Psoas muscle (tissue), 8 donors: ENCODE measurements around the gene NAMPT. TPM values are rescaled to one million over a fixed set of nuclear protein-coding genes. Genes with fewer than 3 reads are reported as not detected.
A peak's percentile ranks its signal among the peaks of the same experiment; 100 is the strongest.

Experiments
- ATAC-seq, 4 donors: fragments of 200-7000 bp; cut with Tn5 transposase; one replicate each; pipeline ENCODE4 v1.9.1; 2020; ENCODE audit warnings: moderate library complexity in 3 of 4, mild to moderate bottlenecking in 2 of 4
- DNase-seq, 2 donors: peaks; one replicate each; pipeline ENCODE4 v3.0.0-alpha.2; 2020
- H3K27ac ChIP-seq: fragments of 200-600 bp; one replicate; pipeline ENCODE4 v1.8.0; 2022
- H3K27me3 ChIP-seq, 3 donors: fragments of 200-600 bp in 1 of 3; one replicate each; pipeline versions ENCODE4 v1.6.1 to v1.8.0; 2013 to 2022; ENCODE audit warnings: low read length in 2 of 3, mild to moderate bottlenecking in 2 of 3, moderate library complexity in 1 of 3; ENCODE audit not compliant: insufficient read depth in 3 of 3
- H3K36me3 ChIP-seq, 2 donors: fragments of 200-600 bp in 1 of 2; one replicate each; pipeline versions ENCODE4 v1.6.1 to v1.8.0; 2013 to 2022; ENCODE audit warnings: low read depth in 1 of 2, mild to moderate bottlenecking in 1 of 2, moderate library complexity in 1 of 2; ENCODE audit not compliant: insufficient read depth in 1 of 2
- H3K4me1 ChIP-seq: fragments of 200-600 bp; one replicate; pipeline ENCODE4 v1.8.0; 2022
- H3K4me3 ChIP-seq: fragments of 200-600 bp; one replicate; pipeline ENCODE4 v1.8.0; 2022; ENCODE audit warnings: mild to moderate bottlenecking
- H3K9me3 ChIP-seq: fragments of 200-600 bp; one replicate; pipeline ENCODE4 v1.8.0; 2022
- WGBS, 3 donors: extraction: QIAGEN DNeasy Blood & Tissue Kit; methylation state at CpG; one replicate each; pipeline versions ENCODE4 v1.1.6 to v1.1.7; 2013; 5-methylcytosine and 5-hydroxymethylcytosine counted together
- intact Hi-C, 2 donors: fragments of 100-400 bp; cut with DNase I; formaldehyde crosslinking; loops; one replicate each; pipeline versions ENCODE4 v1.11.0 to v1.14.2; 2022
- polyA plus RNA-seq, 3 donors: library from polyadenylated mRNA; stranded (reverse); fragments of 200-250 nt; gene quantifications; one replicate each; pipeline ENCODE4 v1.2.3, GENCODE V29; 2013
- total RNA-seq, 4 donors: library from RNA; stranded (reverse); fragmentation: NEBNext Ultra II Directional in 2 of 4; extraction: Animal tissue kit (Norgen Biotek cat#: 25700) in 2 of 4; gene quantifications; one replicate each; pipeline versions ENCODE4 v1.2.1 to v1.2.4, GENCODE V29; 2021 to 2023
- TF ChIP-seq, protein P1 (sequence below): fragments of 200-600 bp; IDR thresholded peaks from one replicate; pipeline ENCODE4 v1.8.0; 2022; ENCODE audit warnings: antibody characterized with exemption
- donor health status: healthy with polysubstance abuse.
- donor health status: DM: no; HTN: no; CAD: no; lungs with moderate emphysema.
- donor health status: Bipolar disorder and iron deficiency.
- donor health status: healthy.
- donor health status: DM: yes; HTN: yes; CAD: no.
- donor health status: DM: no; HTN: no; CAD: no.
- donor health status: DM: no; HTN: no; CAD: no.
- donor health status: DM: yes; HTN: yes; CAD: no.

Gene NAMPT
- total and polyA plus RNA-seq, 7 donors, result 57.2 to 401 (median 130) TPM

DNA sequence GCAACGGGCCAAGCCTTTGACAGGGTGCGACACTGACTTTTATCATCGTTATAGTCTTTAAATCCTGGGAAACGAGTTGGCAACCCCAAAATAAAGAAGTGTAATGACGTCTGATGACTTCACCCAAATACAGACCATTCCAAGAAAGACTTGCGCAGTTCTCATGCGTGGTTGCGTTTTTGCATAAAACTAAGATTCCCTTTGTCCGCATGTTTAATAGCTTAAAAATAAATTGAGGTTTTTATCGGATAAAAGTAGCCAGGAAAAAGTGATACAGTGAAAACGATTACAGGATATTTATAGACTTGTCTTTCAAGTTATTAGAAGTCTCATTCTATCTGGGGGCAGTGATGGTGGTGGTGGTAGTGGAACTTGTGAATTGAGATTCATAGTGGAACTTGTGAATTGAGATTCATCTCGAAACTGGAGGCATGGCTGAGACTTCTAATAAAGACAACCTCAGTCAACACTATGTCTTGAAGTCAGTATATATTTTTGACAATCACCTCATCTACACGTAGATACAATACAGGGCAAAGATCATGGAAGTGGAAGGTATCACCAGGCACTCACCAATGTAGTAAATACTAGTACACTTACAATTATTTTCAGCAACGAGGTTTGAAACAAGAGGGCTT, 1.2 kb upstream of the NAMPT start:
- TF ChIP-seq, protein P1, sequence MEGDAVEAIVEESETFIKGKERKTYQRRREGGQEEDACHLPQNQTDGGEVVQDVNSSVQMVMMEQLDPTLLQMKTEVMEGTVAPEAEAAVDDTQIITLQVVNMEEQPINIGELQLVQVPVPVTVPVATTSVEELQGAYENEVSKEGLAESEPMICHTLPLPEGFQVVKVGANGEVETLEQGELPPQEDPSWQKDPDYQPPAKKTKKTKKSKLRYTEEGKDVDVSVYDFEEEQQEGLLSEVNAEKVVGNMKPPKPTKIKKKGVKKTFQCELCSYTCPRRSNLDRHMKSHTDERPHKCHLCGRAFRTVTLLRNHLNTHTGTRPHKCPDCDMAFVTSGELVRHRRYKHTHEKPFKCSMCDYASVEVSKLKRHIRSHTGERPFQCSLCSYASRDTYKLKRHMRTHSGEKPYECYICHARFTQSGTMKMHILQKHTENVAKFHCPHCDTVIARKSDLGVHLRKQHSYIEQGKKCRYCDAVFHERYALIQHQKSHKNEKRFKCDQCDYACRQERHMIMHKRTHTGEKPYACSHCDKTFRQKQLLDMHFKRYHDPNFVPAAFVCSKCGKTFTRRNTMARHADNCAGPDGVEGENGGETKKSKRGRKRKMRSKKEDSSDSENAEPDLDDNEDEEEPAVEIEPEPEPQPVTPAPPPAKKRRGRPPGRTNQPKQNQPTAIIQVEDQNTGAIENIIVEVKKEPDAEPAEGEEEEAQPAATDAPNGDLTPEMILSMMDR, result no peak
- Histone ChIP-seq H3K27me3 (no peaks in the 10 kb centered on the region), H3K36me3 (no peaks in the 10 kb centered on the region), H3K27ac (peak overlapping the region; percentile 85), H3K4me3 (peak overlapping the region; percentile 80), H3K9me3 (no peaks in the 10 kb centered on the region), H3K4me1 (peaks cover 23% of the 10 kb centered on the region)
- WGBS, 3 donors, result 32 to 33% (median 32%) methylated on average over 14 of the region's 14 CpGs
- ATAC-seq (no peak), DNase-seq (no peak)
- intact Hi-C loops, result loop anchor here (1.0 to 10.0 kb wide), 8 partner anchors 69 to 879 kb away; partner anchors contain the start of gene HBP1 (in 1 of the 2)

DNA sequence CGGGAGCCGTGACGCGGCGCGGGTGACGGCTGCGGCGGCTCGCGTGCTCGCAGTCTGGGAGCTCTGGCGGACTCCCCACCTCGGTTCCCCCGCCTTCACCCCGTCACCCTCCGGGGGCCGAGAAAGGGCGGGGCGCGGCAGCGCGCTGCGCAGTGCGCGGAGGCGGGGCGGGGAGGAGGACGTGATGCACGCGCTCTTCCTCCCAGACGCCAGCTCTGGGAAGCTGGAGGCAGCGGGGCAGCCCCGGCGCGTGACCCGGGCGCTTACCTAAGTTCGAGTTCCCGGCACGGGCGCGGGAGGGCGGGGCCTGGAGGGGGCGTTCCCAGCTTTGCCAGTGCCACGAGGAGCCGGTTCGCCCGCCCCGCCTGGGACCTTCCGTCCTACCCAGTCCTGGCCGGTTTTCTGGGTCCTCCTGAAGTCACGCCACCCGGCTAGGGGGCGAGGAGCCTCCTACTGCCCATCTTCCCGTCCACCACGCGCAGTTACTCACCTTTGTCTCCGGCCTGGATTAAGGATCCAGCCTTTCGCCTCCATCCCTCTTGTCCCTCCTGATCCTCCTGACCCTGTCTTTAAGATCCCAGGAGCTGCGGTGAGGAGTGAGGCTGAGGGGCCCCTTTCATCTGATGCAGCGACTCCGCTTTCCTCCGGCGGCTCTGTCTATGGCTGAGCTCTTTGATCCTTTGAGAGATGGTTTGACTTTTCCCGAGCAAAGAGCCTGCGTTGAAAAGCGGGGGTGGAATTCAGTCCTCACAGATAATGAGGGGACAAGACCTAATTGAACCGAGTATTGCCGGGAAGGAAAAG, 470 bp upstream of the NAMPT start:
- TF ChIP-seq, protein P1, result no peak
- intact Hi-C loops, result loop anchor here (1.0 to 10.0 kb wide), 8 partner anchors 68 to 880 kb away; partner anchors contain the start of gene HBP1 (in 1 of the 2)
- ATAC-seq (peak; percentile 91 to 95 (median 94)), DNase-seq (peak; percentile 99)
- no peaks in the 10 kb centered on the region for H3K36me3 ChIP-seq
- peaks cover 29% of the 10 kb centered on the region for H3K4me1 ChIP-seq
- H3K27me3 ChIP-seq, result no peaks in the 10 kb centered on the region
- 0% methylated on average over 42 to 70 of the region's 70 CpGs for WGBS, 3 donors
- H3K4me3 ChIP-seq, result peak overlapping the region; percentile 80
- no peaks in the 10 kb centered on the region for H3K9me3 ChIP-seq
- H3K27ac ChIP-seq, result peak overlapping the region; percentile 85

DNA sequence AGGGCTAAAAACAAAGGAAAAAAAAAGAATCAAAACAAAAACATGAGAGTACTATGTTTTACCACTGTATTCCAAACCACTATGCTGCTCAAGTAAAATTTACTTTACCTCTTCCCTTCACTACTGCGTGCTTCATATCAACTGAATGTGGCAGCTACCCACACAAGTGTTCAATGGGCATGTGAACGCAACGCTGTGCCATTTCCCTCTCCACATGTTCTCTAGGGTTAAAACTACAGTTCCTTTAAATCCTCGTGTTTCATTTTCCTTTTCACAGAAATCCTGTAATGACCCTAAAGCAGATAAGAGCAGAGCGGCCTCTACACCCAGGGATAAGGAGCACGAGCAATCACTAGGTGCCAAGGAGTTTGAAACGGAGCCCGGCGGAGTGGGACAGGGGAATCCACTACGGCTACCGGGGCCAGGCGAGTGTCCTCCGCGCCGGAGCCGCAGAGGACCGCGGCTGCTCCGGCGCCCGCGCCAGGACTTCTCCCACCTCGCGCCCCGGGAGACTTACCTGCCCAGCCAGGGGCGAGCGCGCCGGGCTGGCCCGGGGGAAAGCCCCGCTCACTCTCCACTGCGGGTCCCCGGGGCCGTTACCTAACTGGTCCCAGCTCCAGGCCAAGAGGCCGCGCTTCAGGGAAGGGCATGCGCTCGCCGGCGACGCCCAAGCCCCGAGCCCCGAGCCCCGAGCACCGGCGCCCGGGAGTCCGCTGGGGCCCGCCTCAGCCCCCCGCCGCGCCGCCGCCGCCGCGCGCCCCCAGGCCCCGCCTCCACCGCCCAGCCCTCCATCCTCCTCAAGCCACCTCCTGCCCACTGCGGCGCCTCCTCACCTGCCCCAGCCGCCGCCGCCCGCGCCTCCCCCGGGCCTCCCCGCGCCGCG, 711 bp downstream of the NAMPT start:
- ATAC-seq (peak in 3 of 4 donors; percentile 4 to 17 (median 13)), DNase-seq (peak; percentile 54 to 74)
- Histone ChIP-seq H3K4me3 (peak overlapping the region; percentile 80), H3K36me3 (no peaks in the 10 kb centered on the region), H3K4me1 (peaks cover 41% of the 10 kb centered on the region), H3K9me3 (no peaks in the 10 kb centered on the region), H3K27me3 (no peaks in the 10 kb centered on the region), H3K27ac (peak overlapping the region; percentile 85)
- TF ChIP-seq, protein P1, result no peak
- intact Hi-C loops, result loop anchor here (2.0 to 10.0 kb wide), 6 partner anchors 67 to 881 kb away; partner anchors contain the start of gene HBP1 (in 1 of the 2)
- 0 to 2% (median 0%) methylated on average over 17 to 72 of the region's 72 CpGs for WGBS, 3 donors

DNA sequence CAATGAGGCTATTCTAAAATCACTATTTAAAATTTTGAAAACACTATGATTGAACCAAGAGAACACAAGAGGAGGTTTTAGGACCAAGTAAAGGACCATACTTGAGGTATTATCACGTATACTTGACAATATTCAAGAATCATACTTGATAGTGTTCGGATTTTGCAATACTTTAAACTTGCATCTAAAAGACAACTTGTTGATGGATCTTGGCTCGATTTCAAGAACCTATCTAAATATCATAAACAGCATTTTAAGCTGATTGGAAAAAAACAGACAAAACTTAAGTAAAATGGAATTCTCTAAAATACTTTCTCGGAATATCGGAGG, 1.3 kb downstream of the NAMPT start:
- peaks cover 47% of the 10 kb centered on the region for H3K4me1 ChIP-seq
- H3K9me3 ChIP-seq, result no peaks in the 10 kb centered on the region
- WGBS, 3 donors, result 40 to 59% (median 43%) methylated on average over 5 of the region's 5 CpGs
- no peaks in the 10 kb centered on the region for H3K36me3 ChIP-seq
- peak overlapping the region; percentile 85 for H3K27ac ChIP-seq
- ATAC-seq, result no peak
- H3K4me3 ChIP-seq, result peak overlapping the region; percentile 80
- no peaks in the 10 kb centered on the region for H3K27me3 ChIP-seq
- TF ChIP-seq, protein P1, result no peak
- no peak for DNase-seq
- intact Hi-C loops, result loop anchor here (10.0 kb wide), 4 partner anchors 109 to 881 kb away; partner anchors contain the start of gene HBP1 (in 1 of the 2)
